ENCODE measurements around the gene BRD3OS. TPM values are rescaled to one million over a fixed set of nuclear protein-coding genes. Genes with fewer than 3 reads are reported as not detected.

The BRD3OS gene
- total RNA-seq, 2 experiments from 2014 or later = 12.5 to 14.5 TPM

- CTCF ChIA-PET = no interaction called here
- Mint-ChIP-seq H3K27ac (no peak overlapping the region), H3K27me3 (no peaks in the 10 kb centered on the region), H3K4me3 (no peak overlapping the region), H3K36me3 (peaks cover 39% of the 10 kb centered on the region), H3K9me3 (ENCODE audit: low read depth) (no peaks in the 10 kb centered on the region), H3K4me1 (no peaks in the 10 kb centered on the region)
- DNase-seq (no peak), ATAC-seq (no peak)
Observed at GRCh38 chr9:134037641-134038040, 12.4 kb downstream of the BRD3OS start.

GRCh38 chr9:134039386-134040175 is 14.3 kb downstream of the BRD3OS start:
- DNase-seq (no peak), ATAC-seq (no peak)
- Mint-ChIP-seq H3K9me3 (ENCODE audit: low read depth) (no peaks in the 10 kb centered on the region), H3K4me3 (no peak overlapping the region), H3K36me3 (peaks cover 36% of the 10 kb centered on the region), H3K27ac (no peak overlapping the region), H3K27me3 (no peaks in the 10 kb centered on the region), H3K4me1 (no peaks in the 10 kb centered on the region)
- CTCF ChIA-PET = no interaction called here

- Mint-ChIP-seq H3K36me3 (peaks cover 36% of the 10 kb centered on the region), H3K9me3 (ENCODE audit: low read depth) (no peaks in the 10 kb centered on the region), H3K27ac (no peak overlapping the region), H3K27me3 (no peaks in the 10 kb centered on the region), H3K4me3 (no peak overlapping the region), H3K4me1 (no peaks in the 10 kb centered on the region)
- DNase-seq (no peak), ATAC-seq (no peak)
- CTCF ChIA-PET = no interaction called here
Observed at GRCh38 chr9:134040176-134040565, 14.9 kb downstream of the BRD3OS start.

- no peak overlapping the region for H3K4me3 Mint-ChIP-seq
- H3K9me3 Mint-ChIP-seq (ENCODE audit: low read depth) = no peaks in the 10 kb centered on the region
- ATAC-seq (no peak), DNase-seq (no peak)
- peaks cover 35% of the 10 kb centered on the region for H3K36me3 Mint-ChIP-seq
- CTCF ChIA-PET = no interaction called here
- no peaks in the 10 kb centered on the region for H3K4me1 Mint-ChIP-seq
- no peaks in the 10 kb centered on the region for H3K27me3 Mint-ChIP-seq
- no peak overlapping the region for H3K27ac Mint-ChIP-seq
Observed at GRCh38 chr9:134040781-134041648, 15.7 kb downstream of the BRD3OS start.

GRCh38 chr9:134041649-134041962 is 16.3 kb downstream of the BRD3OS start:
- Mint-ChIP-seq H3K9me3 (ENCODE audit: low read depth) (no peaks in the 10 kb centered on the region), H3K36me3 (peaks cover 33% of the 10 kb centered on the region), H3K27ac (no peak overlapping the region), H3K4me1 (no peaks in the 10 kb centered on the region), H3K27me3 (no peaks in the 10 kb centered on the region), H3K4me3 (no peak overlapping the region)
- ATAC-seq = no peak
- CTCF ChIA-PET = no interaction called here
- no peak for DNase-seq

DNA sequence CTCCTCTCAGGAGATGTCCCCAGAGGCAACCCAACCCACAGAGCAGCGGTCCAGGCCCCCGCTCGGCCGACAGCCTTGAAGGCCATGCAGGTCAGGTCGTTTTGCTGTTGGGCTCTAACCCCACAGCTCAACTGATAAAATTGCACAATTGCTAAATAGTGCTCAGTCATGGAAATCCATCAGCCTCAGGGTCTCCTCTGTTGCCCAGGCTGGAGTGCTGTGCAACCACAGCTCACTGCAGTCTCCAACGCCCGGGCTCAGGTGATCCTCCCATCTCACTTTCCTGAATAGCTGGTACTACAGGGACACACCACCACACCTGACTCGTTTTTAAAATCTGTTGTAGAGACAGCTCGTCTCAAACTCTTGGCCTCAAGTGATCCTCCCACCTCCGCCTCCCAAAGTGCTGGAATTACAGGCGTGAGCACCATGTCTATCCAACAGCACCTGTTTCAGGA is 18.3 kb downstream of the BRD3OS start:
- no peaks in the 10 kb centered on the region for H3K27me3 Mint-ChIP-seq
- no peak overlapping the region for H3K27ac Mint-ChIP-seq
- DNase-seq (no peak), ATAC-seq (no peak)
- H3K4me3 Mint-ChIP-seq = no peak overlapping the region
- H3K4me1 Mint-ChIP-seq = no peaks in the 10 kb centered on the region
- H3K9me3 Mint-ChIP-seq (ENCODE audit: low read depth) = no peaks in the 10 kb centered on the region
- CTCF ChIA-PET = no interaction called here
- H3K36me3 Mint-ChIP-seq = peaks cover 21% of the 10 kb centered on the region

DNA sequence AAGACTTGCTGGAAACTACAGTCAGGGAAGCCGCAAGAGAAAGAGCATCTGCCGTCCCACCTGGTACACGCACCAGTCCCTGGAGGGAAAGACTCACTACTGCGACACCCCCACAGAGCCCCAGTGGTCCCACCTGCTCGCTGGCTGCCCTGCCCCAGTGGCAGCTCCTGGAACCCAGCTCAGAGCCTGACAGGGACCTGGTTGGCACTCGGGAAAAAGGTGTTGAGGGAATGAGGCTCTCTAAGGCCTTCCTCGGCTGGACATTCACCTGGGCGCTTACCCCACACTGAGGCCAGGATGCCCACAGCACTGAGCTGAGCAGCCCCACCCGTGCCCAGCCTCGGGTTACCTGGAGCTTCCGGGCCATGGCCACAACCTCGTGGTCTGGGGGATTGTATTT is 19.7 kb downstream of the BRD3OS start:
- H3K9me3 Mint-ChIP-seq (ENCODE audit: low read depth) = no peaks in the 10 kb centered on the region
- no peak for ATAC-seq
- H3K27ac Mint-ChIP-seq = no peak overlapping the region
- H3K4me3 Mint-ChIP-seq = no peak overlapping the region
- peaks cover 8% of the 10 kb centered on the region for H3K36me3 Mint-ChIP-seq
- CTCF ChIA-PET = no interaction called here
- no peak for DNase-seq
- no peaks in the 10 kb centered on the region for H3K4me1 Mint-ChIP-seq
- no peaks in the 10 kb centered on the region for H3K27me3 Mint-ChIP-seq

GRCh38 chr9:134045841-134046544 is 20.7 kb downstream of the BRD3OS start:
- CTCF ChIA-PET = no interaction called here

GRCh38 chr9:134046894-134047681 is 21.8 kb downstream of the BRD3OS start:
- no peaks in the 10 kb centered on the region for H3K27me3 Mint-ChIP-seq
- CTCF ChIA-PET = no interaction called here
- H3K27ac Mint-ChIP-seq = no peak overlapping the region
- no peak overlapping the region for H3K4me3 Mint-ChIP-seq
- peaks cover 3% of the 10 kb centered on the region for H3K36me3 Mint-ChIP-seq
- no peak for DNase-seq
- ATAC-seq = no peak
- H3K9me3 Mint-ChIP-seq (ENCODE audit: low read depth) = no peaks in the 10 kb centered on the region
- no peaks in the 10 kb centered on the region for H3K4me1 Mint-ChIP-seq

More at GRCh38 chr9:134045841-134046544, 20.7 kb downstream of the BRD3OS start:
- Mint-ChIP-seq H3K4me3 (no peak overlapping the region), H3K4me1 (no peaks in the 10 kb centered on the region), H3K27me3 (no peaks in the 10 kb centered on the region), H3K36me3 (peaks cover 1% of the 10 kb centered on the region), H3K9me3 (ENCODE audit: low read depth) (no peaks in the 10 kb centered on the region), H3K27ac (no peak overlapping the region)
- no peak for ATAC-seq
- DNase-seq = no peak

GRCh38 chr9:134047868-134048581 is 22.7 kb downstream of the BRD3OS start:
- no peak for ATAC-seq
- no peaks in the 10 kb centered on the region for H3K27me3 Mint-ChIP-seq
- H3K9me3 Mint-ChIP-seq (ENCODE audit: low read depth) = no peaks in the 10 kb centered on the region
- no peak overlapping the region for H3K27ac Mint-ChIP-seq
- H3K4me3 Mint-ChIP-seq = no peak overlapping the region
- no peaks in the 10 kb centered on the region for H3K4me1 Mint-ChIP-seq
- peaks cover 3% of the 10 kb centered on the region for H3K36me3 Mint-ChIP-seq
- CTCF ChIA-PET = no interaction called here
- no peak for DNase-seq

GRCh38 chr9:134048582-134048968 is 23.3 kb downstream of the BRD3OS start:
- no peaks in the 10 kb centered on the region for H3K27me3 Mint-ChIP-seq
- H3K4me1 Mint-ChIP-seq = no peaks in the 10 kb centered on the region
- DNase-seq (no peak), ATAC-seq (no peak)
- no peaks in the 10 kb centered on the region for H3K9me3 Mint-ChIP-seq (ENCODE audit: low read depth)
- H3K27ac Mint-ChIP-seq = peak overlapping the region; percentile 36
- H3K4me3 Mint-ChIP-seq = no peak overlapping the region
- H3K36me3 Mint-ChIP-seq = peaks cover 3% of the 10 kb centered on the region
- CTCF ChIA-PET = no interaction called here

DNA sequence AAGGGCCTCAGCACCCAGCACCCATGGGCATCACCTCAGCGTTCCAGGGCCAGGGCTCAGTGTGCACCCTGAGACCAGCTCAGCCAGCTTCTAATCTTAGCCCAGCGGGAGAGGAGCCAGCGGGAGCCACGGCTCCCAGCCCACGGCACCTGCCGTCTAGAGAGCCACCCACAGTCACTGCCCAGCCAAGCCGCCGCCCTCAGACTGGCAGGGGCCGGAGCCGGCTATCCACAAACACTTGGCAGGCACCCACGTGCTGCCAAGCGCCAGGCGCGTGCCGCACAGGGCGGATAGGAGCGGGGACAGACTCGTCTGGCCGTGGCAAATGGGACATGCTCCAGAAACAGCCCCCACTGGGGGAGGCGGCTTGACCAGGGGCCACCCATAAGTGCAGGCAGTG is 24.0 kb downstream of the BRD3OS start:
- Mint-ChIP-seq H3K4me3 (no peak overlapping the region), H3K27ac (no peak overlapping the region), H3K36me3 (peaks cover 3% of the 10 kb centered on the region), H3K4me1 (no peaks in the 10 kb centered on the region), H3K27me3 (no peaks in the 10 kb centered on the region), H3K9me3 (ENCODE audit: low read depth) (no peaks in the 10 kb centered on the region)
- DNase-seq = no peak
- ATAC-seq = no peak
- CTCF ChIA-PET = no interaction called here
